CD4-positive, alpha-beta T cell treated with Interleukin-15 for 4 hours (primary cell): ENCODE measurements around the gene RPL41.
A peak's percentile ranks its signal among the peaks of the same experiment; 100 is the strongest.

Source experiments
- DNase-seq: peaks from one replicate; pipeline ENCODE4 v3.0.0-alpha.2; 2020; ENCODE audit warnings: low spot score

RPL41 gene

DNA sequence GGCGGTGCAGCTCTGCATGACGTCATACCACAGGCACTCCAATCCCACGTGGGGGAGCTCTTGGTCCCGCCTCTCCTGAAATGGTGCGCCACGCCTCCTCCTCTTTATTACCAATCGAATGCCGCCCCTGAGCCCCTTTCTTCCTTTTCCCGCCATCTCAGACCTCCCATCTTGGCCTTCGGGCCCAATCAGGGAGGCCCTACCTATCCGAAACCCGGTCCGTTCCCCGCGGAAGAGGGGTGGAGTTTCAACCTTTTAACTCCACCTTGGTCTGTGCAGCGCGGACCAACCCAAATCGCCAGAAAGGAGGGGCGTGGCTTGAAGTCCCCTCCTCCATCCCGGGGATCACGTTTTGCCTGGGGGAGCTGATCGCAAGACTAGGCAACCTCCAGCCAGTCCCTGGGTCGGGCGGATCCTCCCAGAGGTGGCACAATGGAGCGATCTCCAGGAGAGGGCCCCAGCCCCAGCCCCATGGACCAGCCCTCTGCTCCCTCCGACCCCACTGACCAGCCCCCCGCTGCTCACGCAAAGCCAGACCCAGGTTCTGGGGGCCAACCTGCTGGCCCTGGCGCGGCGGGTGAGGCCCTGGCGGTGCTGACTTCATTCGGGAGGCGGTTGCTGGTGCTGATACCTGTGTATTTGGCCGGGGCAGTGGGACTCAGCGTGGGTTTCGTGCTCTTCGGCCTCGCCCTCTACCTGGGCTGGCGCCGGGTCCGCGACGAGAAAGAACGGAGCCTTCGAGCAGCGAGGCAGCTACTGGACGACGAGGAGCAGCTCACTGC, 11.6 kb downstream of the RPL41 start, which contains the start of gene ESYT1:
ESYT1 (plus strand) TSS at position 380 of the 782 bp plus-strand sequence; CDS start at position 433, 53 bp downstream.
- DNase-seq: peak; percentile 99

DNA sequence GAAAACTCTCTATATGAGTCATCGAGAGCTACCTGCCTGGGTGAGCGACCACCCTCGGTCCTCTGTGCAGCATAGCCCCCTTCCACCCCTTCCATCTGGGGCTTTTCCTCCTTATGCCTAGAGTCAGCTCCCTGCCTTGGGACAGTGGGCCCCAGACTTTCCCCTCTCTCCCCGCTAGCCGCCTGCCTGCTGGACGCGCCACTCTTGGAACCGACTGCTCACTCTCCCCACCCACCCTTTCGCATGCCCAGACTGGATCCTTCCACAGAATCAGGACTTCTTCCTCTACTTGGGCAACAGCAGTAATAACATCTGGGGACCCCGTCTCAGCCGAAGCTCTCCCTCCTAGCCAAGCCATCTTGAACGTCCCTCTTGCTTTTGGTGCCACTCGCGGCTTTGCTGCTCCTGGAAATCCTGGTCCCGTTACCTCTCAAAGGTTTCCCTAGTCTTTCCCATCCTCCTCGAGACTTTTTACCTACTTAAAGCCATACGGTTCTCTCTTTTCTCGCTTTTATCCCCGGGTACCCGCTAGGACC, 12.3 kb downstream of the RPL41 start:
- no peak for DNase-seq

- DNase-seq: peak; percentile 83
Observed at GRCh38 chr12:56129206-56129941, 12.9 kb downstream of the RPL41 start.

DNA sequence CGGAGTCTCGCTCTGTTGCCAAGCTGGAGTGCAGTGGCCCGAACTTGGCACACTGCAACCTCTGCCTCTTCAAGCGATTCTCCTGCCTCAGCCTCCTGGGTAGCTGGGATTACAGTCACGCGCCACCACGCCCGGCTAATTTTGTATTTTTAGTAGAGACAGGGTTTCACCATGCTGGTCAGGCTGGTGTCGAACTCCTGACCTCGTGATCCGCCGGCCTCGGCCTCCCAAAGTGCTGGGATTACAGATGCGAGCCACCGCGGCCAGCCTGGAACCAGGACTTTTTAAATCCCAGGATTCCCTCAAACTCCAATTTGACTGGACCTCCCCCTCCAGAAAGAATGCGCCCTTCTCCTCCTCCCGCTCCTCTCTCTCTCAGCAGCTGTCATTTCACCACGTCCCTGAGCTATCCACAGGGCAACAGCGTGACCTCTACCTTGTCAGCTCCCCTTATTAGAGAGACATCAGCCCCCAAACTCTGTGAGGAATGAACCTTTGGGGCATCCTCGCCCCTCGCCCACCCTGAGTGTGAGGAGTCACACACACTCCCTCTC, 13.6 kb downstream of the RPL41 start:
- DNase-seq: no peak

DNA sequence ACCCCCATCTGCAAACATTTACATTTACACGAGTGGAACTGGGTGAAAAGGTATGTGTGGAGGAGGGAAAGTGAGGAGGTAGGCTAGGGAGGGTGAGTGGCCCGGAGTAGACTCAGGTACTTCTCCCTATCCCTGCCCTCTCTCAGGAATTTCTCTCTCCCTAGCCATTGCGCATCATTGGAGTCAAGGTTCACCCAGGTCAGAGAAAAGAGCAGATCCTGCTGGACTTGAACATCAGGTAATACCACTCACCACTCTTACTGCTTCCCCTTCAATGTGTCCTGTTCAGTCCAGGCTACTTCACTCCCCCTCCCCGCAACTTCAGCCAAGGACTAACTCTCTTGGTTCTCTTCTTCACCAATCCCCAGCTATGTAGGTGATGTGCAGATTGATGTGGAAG, 14.4 kb downstream of the RPL41 start:
- DNase-seq: no peak

- DNase-seq: no peak
Observed at GRCh38 chr12:56134897-56135296, 18.5 kb downstream of the RPL41 start.

GRCh38 chr12:56137853-56138571, 21.6 kb downstream of the RPL41 start:
- no peak for DNase-seq

- no peak for DNase-seq
Observed at GRCh38 chr12:56141946-56142784, 25.7 kb downstream of the RPL41 start.

GRCh38 chr12:56143217-56143616, 26.8 kb downstream of the RPL41 start:
- peak; percentile 41 for DNase-seq

GRCh38 chr12:56143870-56144269, 27.4 kb downstream of the RPL41 start:
- DNase-seq: no peak

DNA sequence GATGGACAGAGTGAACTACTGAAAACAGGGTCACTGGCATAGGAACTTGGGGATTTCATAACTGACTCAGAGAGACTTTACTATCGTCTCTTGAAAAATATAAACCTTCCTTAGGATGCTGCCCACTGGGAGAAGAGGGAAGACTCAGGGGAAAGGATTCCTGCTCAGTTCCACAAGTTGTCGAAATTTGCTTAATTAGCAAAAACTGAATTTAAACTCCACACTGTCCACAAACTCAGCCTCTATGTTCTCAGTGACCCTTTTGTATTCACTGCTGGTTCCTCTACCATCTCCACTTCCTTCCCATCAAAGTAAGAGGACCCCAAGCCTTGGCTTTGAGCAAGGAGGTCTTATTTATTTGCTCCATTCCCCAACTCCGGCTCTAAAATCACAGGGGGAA, 28.8 kb downstream of the RPL41 start:
- no peak for DNase-seq

GRCh38 chr12:56146492-56147460, 30.3 kb downstream of the RPL41 start:
- DNase-seq: no peak

- no peak for DNase-seq
Observed at GRCh38 chr12:56150563-56150962, 34.1 kb downstream of the RPL41 start.

DNA sequence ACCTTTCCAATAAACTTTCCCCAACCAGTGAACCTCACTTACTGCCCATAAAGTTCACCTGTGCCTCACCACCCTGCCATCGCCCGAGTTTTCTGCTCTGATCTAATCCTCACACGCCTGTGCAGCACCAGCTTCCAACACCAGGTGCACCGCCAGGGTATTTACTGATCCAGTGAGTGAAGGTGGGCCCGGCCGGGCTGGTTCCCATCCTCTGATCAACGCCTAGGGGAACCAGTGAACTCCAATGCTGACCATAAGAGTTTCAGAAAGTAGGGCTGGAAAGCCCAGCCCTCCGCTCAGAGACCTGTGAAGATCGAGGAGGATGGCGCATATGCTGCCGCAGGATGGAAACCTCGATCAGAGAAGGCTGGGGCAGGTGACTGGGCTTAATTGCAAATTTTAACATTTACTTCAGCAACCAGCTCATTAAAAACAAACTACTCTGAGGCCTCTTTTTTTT, 35.3 kb downstream of the RPL41 start:
- DNase-seq: peak; percentile 70

GRCh38 chr12:56152132-56152755, 35.8 kb downstream of the RPL41 start, which contains the start of gene MYL6B:
TSS of gene MYL6B (plus strand) at chr12:56152587. CDS start at chr12:56153919, 1,332 bp downstream.
- peak; percentile 92 for DNase-seq

- DNase-seq: no peak
Observed at GRCh38 chr12:56152756-56153677, 36.6 kb downstream of the RPL41 start.

DNA sequence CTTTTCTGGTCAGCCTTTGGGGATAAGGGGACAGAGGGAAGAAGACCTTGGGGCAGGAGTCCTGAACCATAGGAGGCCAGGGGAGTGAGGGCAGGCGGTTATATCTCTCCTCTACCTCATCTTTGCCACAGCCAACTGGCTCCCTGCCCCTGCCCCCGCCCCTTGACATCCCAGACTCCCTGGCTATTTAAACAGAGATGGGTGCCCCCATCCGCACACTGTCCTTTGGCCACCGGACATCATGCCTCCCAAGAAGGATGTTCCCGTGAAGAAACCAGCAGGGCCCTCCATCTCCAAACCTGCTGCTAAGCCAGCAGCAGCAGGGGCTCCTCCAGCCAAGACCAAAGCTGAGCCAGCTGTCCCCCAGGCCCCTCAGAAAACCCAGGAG, 37.2 kb downstream of the RPL41 start:
- no peak for DNase-seq

GRCh38 chr12:56154246-56154771, 37.9 kb downstream of the RPL41 start:
- DNase-seq: no peak
